Measurements from ENCODE around the gene SLC16A6.

GRCh38 chr17:68248199-68248825 is 42.6 kb downstream of the SLC16A6 start:
- no peak for TF ChIP-seq CTCF (IDR thresholded peaks at IDR 0.05)
- no peak for TF ChIP-seq AFF4 (CRISPR knock-in tag; IDR thresholded peaks at IDR 0.05; ENCODE audit: borderline replicate concordance)
- no peak for TF ChIP-seq NFYB (CRISPR knock-in tag; conservative IDR thresholded peaks at IDR 0.05; ENCODE audit: low read depth)
- no peak for TF ChIP-seq ELF4 (CRISPR knock-in tag; IDR thresholded peaks at IDR 0.05; ENCODE audit: low read depth)
- TF ChIP-seq, protein P1, sequence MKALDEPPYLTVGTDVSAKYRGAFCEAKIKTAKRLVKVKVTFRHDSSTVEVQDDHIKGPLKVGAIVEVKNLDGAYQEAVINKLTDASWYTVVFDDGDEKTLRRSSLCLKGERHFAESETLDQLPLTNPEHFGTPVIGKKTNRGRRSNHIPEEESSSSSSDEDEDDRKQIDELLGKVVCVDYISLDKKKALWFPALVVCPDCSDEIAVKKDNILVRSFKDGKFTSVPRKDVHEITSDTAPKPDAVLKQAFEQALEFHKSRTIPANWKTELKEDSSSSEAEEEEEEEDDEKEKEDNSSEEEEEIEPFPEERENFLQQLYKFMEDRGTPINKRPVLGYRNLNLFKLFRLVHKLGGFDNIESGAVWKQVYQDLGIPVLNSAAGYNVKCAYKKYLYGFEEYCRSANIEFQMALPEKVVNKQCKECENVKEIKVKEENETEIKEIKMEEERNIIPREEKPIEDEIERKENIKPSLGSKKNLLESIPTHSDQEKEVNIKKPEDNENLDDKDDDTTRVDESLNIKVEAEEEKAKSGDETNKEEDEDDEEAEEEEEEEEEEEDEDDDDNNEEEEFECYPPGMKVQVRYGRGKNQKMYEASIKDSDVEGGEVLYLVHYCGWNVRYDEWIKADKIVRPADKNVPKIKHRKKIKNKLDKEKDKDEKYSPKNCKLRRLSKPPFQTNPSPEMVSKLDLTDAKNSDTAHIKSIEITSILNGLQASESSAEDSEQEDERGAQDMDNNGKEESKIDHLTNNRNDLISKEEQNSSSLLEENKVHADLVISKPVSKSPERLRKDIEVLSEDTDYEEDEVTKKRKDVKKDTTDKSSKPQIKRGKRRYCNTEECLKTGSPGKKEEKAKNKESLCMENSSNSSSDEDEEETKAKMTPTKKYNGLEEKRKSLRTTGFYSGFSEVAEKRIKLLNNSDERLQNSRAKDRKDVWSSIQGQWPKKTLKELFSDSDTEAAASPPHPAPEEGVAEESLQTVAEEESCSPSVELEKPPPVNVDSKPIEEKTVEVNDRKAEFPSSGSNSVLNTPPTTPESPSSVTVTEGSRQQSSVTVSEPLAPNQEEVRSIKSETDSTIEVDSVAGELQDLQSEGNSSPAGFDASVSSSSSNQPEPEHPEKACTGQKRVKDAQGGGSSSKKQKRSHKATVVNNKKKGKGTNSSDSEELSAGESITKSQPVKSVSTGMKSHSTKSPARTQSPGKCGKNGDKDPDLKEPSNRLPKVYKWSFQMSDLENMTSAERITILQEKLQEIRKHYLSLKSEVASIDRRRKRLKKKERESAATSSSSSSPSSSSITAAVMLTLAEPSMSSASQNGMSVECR (CRISPR knock-in tag; IDR thresholded peaks at IDR 0.05; ENCODE audit: borderline replicate concordance), result no peak
- no peak for TF ChIP-seq IRF2 (CRISPR knock-in tag; IDR thresholded peaks at IDR 0.05; ENCODE audit: borderline replicate concordance, low read depth)
- TF ChIP-seq USF2 (CRISPR knock-in tag; IDR thresholded peaks at IDR 0.05), result no peak
- no peak for TF ChIP-seq ZNF396 (CRISPR knock-in tag; IDR thresholded peaks at IDR 0.05; ENCODE audit: borderline replicate concordance)
- no peak for TF ChIP-seq TP53 (CRISPR knock-in tag; IDR thresholded peaks at IDR 0.05)
